Activated CD8-positive, alpha-beta memory T cell treated with anti-CD3 and anti-CD28 coated beads, Interleukin-2, amount 50 U/mL, for 4 hours (primary cell): ENCODE data around the gene SFXN5.

Source experiments
- DNase-seq: peaks from one replicate; pipeline ENCODE4 v3.0.0-alpha.2; 2020

SFXN5 gene

DNA sequence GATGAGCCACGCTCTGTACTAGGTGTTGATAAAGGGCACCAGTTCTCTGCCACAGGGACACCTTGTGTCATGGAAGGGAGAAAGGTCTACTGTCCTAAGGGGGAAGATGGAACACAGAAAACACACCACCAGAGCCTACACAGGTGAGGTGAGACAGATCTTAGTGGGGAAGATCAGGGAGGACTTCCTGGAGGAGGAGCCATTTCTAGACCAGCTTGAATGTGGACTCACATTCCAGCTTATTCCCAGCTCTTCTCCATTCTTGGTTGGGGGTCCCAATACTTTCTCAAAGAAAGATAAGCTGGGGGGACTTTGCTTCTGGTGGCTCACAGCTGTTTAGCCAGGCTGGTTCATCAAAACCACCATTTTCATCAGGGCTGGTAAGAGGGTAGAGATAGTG is 118.0 kb downstream of the SFXN5 start:
- DNase-seq, result no peak

GRCh38 chr2:72952961-72953360 is 118.6 kb downstream of the SFXN5 start:
- no peak for DNase-seq

DNA sequence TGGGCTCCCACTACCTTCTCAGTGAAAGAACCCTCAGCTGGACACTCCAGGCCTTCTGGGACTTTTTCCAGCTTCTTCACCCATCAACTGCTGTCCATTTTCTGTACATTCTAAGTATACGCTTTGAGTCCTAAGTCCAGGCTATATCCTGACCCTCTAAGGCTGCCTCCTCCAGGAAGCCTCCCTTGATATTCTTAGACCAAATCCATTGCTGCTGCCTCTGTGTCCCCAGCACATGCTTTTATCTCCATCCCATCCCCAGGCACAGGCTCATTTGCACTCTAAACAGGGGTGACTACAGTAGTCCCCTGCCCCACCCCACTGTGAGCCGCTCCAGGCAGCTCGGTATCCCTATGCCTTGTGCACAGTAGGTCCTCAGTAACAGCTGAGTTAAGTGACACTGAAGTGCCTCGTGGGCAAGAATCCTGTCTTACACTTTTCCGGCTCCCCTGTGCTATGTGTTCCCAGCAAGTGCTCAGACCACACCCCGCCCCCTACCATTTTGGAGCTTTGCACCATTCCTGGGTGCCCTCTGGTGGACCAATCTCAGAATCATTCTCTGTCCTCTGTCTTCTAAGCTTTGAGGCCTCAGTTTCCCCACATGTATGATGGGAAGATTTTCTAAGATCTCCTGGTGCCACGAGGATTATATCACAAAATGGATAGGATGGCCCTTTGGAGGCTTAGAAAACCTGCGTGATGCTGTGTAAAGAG is 119.2 kb downstream of the SFXN5 start:
- no peak for DNase-seq

GRCh38 chr2:72951303-72952095 is 120.0 kb downstream of the SFXN5 start:
- DNase-seq, result no peak

- no peak for DNase-seq
Measured at GRCh38 chr2:72950558-72951255, 120.8 kb downstream of the SFXN5 start.

- no peak for DNase-seq
Measured at GRCh38 chr2:72949642-72950041, 121.9 kb downstream of the SFXN5 start.

DNA sequence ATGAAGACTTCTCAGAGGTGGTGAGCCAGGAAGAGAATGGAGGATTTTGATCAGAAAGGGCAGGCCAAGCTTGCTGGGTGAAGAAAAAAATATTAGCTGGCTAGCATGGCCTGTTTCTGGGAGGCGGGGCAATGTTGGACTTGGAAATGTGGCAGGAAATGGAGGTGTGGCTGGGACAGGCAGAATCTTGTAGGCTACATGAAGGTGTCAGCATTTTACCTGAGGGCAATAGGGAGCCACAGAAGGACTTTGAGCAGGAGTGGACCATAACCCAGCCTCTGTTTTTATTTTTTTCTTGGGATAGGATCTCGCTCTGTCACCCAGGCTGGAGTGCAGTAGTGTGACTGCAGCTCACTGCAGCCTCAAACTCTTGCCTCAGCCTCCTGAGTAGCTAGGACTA is 122.5 kb downstream of the SFXN5 start:
- DNase-seq, result no peak

DNA sequence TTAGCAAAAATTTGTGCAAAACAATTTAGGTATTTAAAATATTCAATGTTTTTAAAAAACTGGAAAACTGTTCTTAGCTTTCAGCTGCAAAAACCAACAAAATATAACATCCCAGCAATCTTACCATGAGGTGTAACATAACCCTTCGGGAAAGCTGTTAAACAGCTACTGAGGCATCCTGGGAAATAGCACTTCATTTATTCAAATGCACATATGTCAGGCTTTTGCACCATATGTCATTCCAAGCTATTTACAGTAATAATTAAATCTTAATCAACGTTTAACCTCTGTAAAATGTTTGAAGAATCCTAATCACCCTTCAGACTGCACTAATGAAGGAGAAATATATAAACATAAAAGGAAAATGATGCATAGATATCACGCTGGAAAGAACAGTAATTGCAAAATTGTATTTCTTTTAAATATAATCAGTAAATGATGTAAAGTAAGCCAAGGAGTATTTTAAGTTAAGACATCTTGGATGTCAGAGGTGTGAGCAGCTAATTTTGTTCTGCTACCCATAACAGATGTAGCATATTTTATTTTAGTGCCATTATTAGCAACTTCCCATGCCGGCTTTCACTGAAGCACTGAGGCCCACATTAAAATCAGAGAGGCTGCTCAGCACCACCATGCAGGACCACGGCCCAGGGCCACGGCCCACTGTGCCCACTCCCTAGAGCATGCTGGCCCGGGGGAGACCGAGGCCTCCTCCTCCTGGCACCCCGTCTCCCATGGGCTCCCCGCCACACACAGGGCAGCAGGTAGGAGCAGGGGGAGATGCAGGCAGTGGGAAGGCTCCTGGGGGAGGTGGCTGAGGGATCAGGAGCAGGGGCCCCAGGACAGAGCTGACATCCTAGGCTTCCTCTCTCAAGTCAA is 123.3 kb downstream of the SFXN5 start:
- DNase-seq, result no peak

DNA sequence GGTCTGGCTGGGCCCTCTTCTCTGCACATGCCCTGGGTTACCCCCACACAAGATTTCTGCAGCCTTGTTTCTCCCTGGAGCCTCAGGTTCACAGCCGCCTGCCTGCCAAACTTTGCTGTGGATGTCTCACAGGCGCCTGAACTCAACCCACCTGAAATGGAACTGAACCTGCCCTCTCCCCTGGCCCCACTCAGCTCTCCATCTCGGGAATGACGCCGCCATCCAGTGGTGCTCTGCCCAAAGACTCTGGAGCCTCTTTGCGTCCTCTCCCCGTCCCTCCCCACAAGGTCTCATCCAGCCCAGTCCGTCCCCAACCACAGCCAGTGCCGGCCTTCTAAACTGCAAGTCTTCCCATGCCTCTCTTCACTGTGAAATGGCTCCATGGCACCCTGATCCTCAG is 125.0 kb downstream of the SFXN5 start:
- DNase-seq, result no peak

GRCh38 chr2:72945450-72946019 is 126.0 kb downstream of the SFXN5 start:
- no peak for DNase-seq

GRCh38 chr2:72944804-72945449 is 126.6 kb downstream of the SFXN5 start:
- DNase-seq, result no peak

- no peak for DNase-seq
Measured at GRCh38 chr2:72943540-72944395, 127.7 kb downstream of the SFXN5 start.

GRCh38 chr2:72942881-72943418 is 128.6 kb downstream of the SFXN5 start:
- no peak for DNase-seq

DNA sequence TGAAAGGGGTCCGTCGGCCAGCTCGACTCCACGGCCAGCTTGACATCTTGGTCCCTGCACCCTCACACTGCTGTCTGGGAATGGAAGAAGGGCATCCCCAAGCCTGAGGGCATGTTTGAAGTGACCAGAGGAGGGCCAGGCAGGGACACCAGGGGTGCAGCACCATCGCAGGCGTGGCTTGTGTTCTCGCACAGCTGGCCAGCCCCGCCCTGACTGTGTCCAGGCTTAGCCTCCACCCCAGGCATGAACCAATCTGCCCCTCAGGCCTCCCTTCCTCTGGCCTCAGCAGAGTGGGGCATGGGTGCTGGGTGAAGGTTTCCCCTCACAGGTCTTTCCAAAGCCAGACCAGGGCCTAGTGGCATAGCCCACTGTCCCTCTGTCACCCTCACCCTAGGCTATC is 129.2 kb downstream of the SFXN5 start:
- no peak for DNase-seq

DNA sequence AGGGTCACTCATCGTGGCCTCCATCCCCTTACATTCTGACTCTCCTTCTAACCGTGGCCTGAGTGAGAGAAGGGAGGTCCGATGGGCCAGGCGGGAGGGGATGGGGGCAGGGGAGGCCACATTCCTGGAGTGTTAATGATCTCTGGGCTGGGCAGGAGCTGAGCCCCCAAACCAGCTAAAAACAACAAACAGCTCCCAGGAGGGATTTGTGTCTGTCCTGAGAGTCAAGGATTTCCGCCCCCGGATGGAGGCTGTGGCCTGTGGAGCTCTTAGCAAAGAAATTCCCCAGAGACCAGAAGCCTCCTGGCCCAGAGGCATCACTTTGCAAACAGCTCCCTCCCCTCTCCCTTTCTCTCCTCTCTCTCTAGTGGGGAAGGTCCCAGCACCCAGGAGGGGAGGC is 130.7 kb downstream of the SFXN5 start:
- no peak for DNase-seq

DNA sequence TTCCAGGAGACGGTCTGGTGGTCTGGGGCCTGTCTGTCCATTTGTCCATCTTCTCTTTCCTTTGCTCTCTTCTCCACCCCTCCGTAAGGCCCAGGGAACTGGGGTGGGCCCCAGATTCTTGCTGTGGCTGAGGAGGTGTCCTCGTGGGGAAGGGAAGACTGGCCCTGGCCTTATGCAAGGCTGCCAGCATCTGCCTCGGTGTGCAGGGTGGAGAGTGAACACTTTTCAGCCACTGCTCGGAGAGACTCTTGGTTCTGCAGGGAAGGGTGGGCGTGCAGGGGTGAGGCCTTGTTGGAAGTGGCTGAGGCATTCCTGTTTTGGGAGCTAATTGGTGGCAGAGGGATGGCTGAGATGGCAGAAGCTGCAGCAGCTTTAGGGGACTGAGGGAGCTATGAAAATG is 131.2 kb downstream of the SFXN5 start:
- no peak for DNase-seq

DNA sequence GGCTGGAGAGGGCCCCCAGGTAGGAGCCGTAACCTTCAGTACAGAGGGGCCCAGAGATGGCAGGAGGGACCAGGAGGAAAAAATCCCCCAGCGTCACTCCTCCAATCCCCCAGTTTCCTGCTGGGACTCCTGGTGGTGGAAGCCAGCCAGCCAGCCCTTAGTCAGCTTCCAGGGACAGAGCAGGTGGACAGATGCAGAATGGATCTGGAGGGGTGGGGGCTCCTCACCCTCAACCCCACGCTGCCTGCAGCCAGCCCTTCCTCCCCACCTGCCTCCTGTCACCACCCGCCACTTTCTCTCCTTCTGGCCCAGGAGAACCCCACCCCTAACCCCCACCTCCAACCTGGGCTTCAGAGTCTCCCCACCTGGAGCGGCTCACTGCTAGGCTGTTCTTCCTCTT is 133.1 kb downstream of the SFXN5 start:
- no peak for DNase-seq

DNA sequence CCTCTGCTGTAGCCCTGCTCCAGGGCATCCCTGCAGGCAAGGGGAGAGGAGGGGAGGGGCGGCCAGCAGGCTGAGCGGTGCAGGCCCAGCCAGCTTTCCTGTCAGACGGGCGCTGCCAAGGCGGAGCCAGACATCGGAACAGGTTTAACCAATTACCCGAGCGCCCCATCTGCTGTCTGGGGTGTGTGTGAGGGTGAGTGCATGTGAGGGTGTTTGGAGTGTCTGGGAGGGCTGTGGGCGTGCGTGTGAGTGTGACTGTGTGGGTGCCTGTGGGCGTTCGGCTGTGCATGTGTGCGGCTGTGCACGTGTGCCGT is 134.2 kb downstream of the SFXN5 start:
- DNase-seq, result no peak

DNA sequence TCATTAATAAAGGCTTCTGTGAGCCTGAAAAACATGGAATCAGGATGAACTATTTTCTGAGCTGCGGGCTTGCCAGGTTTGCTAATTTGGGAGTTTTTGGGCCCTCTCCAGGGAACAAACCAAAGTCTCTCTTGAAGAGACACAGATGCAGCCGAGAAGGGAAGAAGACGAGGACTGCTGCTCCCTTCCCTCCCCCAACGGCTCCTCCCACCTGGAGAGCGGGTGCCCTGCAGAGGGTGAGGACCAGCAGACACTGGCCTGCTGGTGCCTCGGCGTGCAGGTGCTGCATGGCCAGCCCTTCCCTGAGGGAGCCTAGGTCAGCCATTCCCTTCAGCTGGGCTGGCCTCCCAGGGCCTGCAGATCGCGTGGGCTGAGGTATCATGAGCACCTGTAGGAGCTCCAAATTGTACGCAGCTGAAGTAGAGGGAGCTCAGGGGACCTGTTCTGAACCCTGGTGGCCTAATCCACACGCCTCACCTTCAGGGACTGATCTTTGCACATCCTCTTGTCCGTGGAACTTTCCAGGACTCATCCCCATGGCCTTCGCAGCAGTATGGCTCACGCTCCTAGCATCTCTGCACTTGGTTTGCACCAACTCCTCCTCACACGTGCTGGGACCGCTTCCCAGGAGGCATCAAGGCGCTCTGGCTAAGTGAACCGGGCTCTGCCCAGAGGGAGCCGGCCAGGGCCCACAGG is 134.7 kb downstream of the SFXN5 start:
- DNase-seq, result no peak

DNA sequence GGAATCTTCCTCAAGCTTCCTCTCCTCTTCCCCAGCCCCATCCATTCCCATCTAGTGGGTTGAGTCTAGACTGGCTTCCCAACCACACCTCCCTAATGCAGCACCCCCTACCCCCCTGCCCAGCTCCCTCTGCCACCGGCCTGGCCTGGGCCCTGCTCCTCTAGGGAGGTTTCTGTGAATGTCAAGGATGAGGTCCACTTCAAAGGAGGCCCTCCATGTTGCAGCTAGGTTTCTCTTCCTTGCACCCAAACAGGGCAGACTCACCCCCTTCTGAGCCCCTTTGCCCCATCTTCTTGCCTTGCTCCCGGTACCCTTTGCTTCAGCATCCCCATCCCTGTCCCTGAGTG is 135.9 kb downstream of the SFXN5 start:
- no peak for DNase-seq
